ENCODE data around the gene EVPL. TPM values are rescaled to one million over a fixed set of nuclear protein-coding genes. Genes with fewer than 3 reads are reported as not detected.

Gene EVPL
- total RNA-seq, 1 experiment from 2014 or later: 58.0 TPM

DNA sequence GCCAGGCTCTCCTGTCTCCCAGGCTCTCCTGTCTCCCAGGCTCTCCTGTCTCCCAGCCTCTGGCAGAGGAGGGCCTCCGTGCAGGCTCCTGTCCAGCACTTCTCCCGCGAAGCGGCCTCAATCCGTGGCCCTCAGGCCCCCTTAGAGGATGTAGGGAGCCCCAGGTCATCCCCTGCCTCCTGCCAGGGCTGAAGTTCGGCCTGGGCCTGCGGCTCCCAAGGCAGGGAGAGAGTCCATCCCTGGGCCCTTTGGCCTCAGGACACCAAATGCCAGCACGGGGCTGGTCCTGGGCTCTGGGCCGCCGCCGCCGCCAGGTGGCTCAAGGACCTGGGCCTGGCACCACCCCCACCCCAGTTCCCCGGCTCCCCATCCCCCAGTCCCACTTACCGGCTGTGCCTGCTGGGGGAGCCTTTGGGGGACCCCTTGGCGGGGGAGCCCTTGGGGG is 370 bp downstream of the EVPL start:
- H3K9ac ChIP-seq (ENCODE audit: low read length): peak overlapping the region; percentile 76
- DNase-seq (ENCODE audit: low read depth, low spot score) (no peak), ATAC-seq (peak; percentile 71)
- peaks cover 9 to 14% of the 10 kb centered on the region in 2 experiments for H3K36me3 ChIP-seq (ENCODE audit: control insufficient read depth in 1 of 2, insufficient read depth in 2 of 2, low read length in 2 of 2)
- peaks cover 36% of the 10 kb centered on the region for H3K79me2 ChIP-seq (ENCODE audit: insufficient read depth, low read length)
- no peaks in the 10 kb centered on the region for H3K27me3 ChIP-seq (ENCODE audit: insufficient read depth, low read length)
- BruUV-seq (replicated peaks): TSS peak; percentile 53
- no peaks in the 10 kb centered on the region for H3K9me2 ChIP-seq (ENCODE audit: insufficient read depth)
- ChIA-PET CTCF (interaction anchor here (0.7 kb wide), 1 partner anchor 45 kb away, joined by 4 read pairs; the partner anchor contains the start of gene SRP68), RAD21 (ENCODE audit: low non-redundant PET in 1 of 2, low total read pairs in 2 of 2, uncharacterized antibody in 2 of 2, unreplicated experiment in 2 of 2) (interaction anchor here in 1 of 2 experiments (1.0 kb wide), 1 partner anchor 12 kb away, joined by 3 read pairs; no protein-coding TSS in a partner anchor), POLR2A (interaction anchor here (0.7 to 1.0 kb wide), 2 partner anchors 10 to 46 kb away, joined by 3 read pairs; partner anchors contain the start of gene SRP68)
- no peaks in the 10 kb centered on the region for H4K20me1 ChIP-seq (ENCODE audit: insufficient read depth)
- intact Hi-C loops (cut with micrococcal nuclease): loop anchor here (5.0 kb wide), 3 partner anchors 46 to 251 kb away; partner anchors contain the start of genes EXOC7, GALR2 and SRP68
- H3K4me1 ChIP-seq (ENCODE audit: control insufficient read depth in 1 of 2, insufficient read depth in 2 of 2, low read length in 2 of 2): peaks cover 42 to 61% of the 10 kb centered on the region in 2 experiments
- peak overlapping the region; percentile 69 to 85 for H3K4me3 ChIP-seq (replicated peaks in 1 of 2; ENCODE audit: low read depth in 1 of 2, low read length in 2 of 2)
- TF ChIP-seq FOSL1 (IDR thresholded peaks at IDR 0.05; ENCODE audit: low read depth) (no peak), EGR1 (IDR thresholded peaks at IDR 0.05; ENCODE audit: low read depth) (no peak), ZFX (IDR thresholded peaks at IDR 0.05) (peak; percentile 66; the same call in 1 of the 2 replicates)
- TF ChIP-seq, protein P1, sequence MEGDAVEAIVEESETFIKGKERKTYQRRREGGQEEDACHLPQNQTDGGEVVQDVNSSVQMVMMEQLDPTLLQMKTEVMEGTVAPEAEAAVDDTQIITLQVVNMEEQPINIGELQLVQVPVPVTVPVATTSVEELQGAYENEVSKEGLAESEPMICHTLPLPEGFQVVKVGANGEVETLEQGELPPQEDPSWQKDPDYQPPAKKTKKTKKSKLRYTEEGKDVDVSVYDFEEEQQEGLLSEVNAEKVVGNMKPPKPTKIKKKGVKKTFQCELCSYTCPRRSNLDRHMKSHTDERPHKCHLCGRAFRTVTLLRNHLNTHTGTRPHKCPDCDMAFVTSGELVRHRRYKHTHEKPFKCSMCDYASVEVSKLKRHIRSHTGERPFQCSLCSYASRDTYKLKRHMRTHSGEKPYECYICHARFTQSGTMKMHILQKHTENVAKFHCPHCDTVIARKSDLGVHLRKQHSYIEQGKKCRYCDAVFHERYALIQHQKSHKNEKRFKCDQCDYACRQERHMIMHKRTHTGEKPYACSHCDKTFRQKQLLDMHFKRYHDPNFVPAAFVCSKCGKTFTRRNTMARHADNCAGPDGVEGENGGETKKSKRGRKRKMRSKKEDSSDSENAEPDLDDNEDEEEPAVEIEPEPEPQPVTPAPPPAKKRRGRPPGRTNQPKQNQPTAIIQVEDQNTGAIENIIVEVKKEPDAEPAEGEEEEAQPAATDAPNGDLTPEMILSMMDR (IDR thresholded peaks at IDR 0.05 in 2 of 3, conservative IDR thresholded peaks at IDR 0.05 in 1 of 3; ENCODE audit: borderline replicate concordance in 1 of 3, insufficient read depth in 1 of 3, low read depth in 2 of 3, low read length in 2 of 3): peak in 2 of 3 experiments; percentile 48 to 54; a peak in 4 of 6 replicates
- peak overlapping the region; percentile 96 for H3K27ac ChIP-seq (ENCODE audit: low read depth, low read length)
- H3K9me3 ChIP-seq (ENCODE audit: control insufficient read depth in 1 of 2, insufficient read depth in 1 of 2, low read depth in 1 of 2, low read length in 2 of 2): no peaks in the 10 kb centered on the region
- peak overlapping the region; percentile 78 for H3K4me2 ChIP-seq (ENCODE audit: low read length)
- no peak overlapping the region for H2AFZ ChIP-seq (ENCODE audit: low read depth, low read length, poor library complexity, severe bottlenecking)

DNA sequence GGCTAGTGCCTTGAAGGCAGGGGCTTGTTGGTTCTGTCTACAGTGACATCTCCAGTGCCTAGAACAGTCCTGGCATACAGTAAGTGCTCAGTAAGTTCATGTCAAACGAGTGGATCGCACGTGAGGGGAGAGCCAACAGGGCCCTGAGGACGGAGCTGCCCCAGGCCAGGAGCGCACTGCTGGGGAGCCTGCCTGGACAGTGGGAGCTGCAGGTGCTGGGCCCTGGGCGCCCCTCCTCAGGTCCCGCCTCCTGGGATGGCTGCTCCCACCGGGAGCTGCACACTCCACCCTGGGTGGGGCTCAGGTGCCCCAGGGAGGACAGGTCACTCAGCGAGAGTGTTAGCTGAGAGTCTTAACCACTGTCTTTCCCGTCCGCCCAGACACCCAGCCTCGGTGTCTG is 1.8 kb downstream of the EVPL start:
- Histone ChIP-seq H2AFZ (ENCODE audit: low read depth, low read length, poor library complexity, severe bottlenecking) (no peak overlapping the region), H3K27ac (ENCODE audit: low read depth, low read length) (no peak overlapping the region; the same call in 1 of the 2 replicates), H3K4me1 (ENCODE audit: control insufficient read depth in 1 of 2, insufficient read depth in 2 of 2, low read length in 2 of 2) (peaks cover 33 to 49% of the 10 kb centered on the region in 2 experiments), H3K9ac (ENCODE audit: low read length) (no peak overlapping the region), H3K27me3 (ENCODE audit: insufficient read depth, low read length) (no peaks in the 10 kb centered on the region), H3K36me3 (ENCODE audit: control insufficient read depth in 1 of 2, insufficient read depth in 2 of 2, low read length in 2 of 2) (peaks cover 11 to 14% of the 10 kb centered on the region in 2 experiments), H3K9me3 (ENCODE audit: control insufficient read depth in 1 of 2, insufficient read depth in 1 of 2, low read depth in 1 of 2, low read length in 2 of 2) (no peaks in the 10 kb centered on the region), H4K20me1 (ENCODE audit: insufficient read depth) (no peaks in the 10 kb centered on the region), H3K79me2 (ENCODE audit: insufficient read depth, low read length) (peaks cover 36% of the 10 kb centered on the region), H3K4me2 (ENCODE audit: low read length) (no peak overlapping the region; the same call in 1 of the 2 replicates), H3K9me2 (ENCODE audit: insufficient read depth) (no peaks in the 10 kb centered on the region), H3K4me3 (replicated peaks in 1 of 2; ENCODE audit: low read depth in 1 of 2, low read length in 2 of 2) (no peak overlapping the region)
- CTCF ChIA-PET: interaction anchor here (0.7 to 1.2 kb wide), 2 partner anchors 11 to 19 kb away, joined by 3 to 4 read pairs; no protein-coding TSS in a partner anchor
- ATAC-seq: no peak
- POLR2A ChIA-PET: interaction anchor here (0.7 kb wide), 1 partner anchor 248 kb away, joined by 5 read pairs; no protein-coding TSS in a partner anchor
- intact Hi-C loops (cut with micrococcal nuclease): loop anchor here (5.0 kb wide), 3 partner anchors 47 to 252 kb away; partner anchors contain the start of genes EXOC7, GALR2 and SRP68
- RAD21 ChIA-PET (ENCODE audit: low non-redundant PET in 1 of 2, low total read pairs in 2 of 2, uncharacterized antibody in 2 of 2, unreplicated experiment in 2 of 2): no interaction called here
- TF ChIP-seq RAD21 (IDR thresholded peaks at IDR 0.05; ENCODE audit: low read depth) (no peak), CBX3 (IDR thresholded peaks at IDR 0.05; ENCODE audit: low read depth) (no peak), REST (IDR thresholded peaks at IDR 0.05; ENCODE audit: low read depth) (no peak), ELF1 (IDR thresholded peaks at IDR 0.05; ENCODE audit: borderline replicate concordance, low read depth) (no peak), EGR1 (IDR thresholded peaks at IDR 0.05; ENCODE audit: low read depth) (no peak)
- TF ChIP-seq, protein P2, sequence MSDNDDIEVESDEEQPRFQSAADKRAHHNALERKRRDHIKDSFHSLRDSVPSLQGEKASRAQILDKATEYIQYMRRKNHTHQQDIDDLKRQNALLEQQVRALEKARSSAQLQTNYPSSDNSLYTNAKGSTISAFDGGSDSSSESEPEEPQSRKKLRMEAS (IDR thresholded peaks at IDR 0.05): no peak
- no peak for DNase-seq (ENCODE audit: low read depth, low spot score)
- no TSS peak for BruUV-seq (replicated peaks)
